ENCODE data around the gene CCBE1. TPM values are rescaled to one million over a fixed set of nuclear protein-coding genes. Genes with fewer than 3 reads are reported as not detected.
A peak's percentile ranks its signal among the peaks of the same experiment; 100 is the strongest.

The CCBE1 gene
- total RNA-seq, 4 donors from 2014 or later = 2.2 to 7.7 (median 4.1) TPM

- no peak overlapping the region for H3K27ac ChIP-seq
- no peaks in the 10 kb centered on the region for H3K9me3 ChIP-seq
- 47 to 57% methylated on average over 2 to 3 of the region's 3 CpGs for WGBS, 2 donors (ENCODE audit: low coverage in 1 of 2)
- H3K36me3 ChIP-seq = no peaks in the 10 kb centered on the region
- H3K27me3 ChIP-seq = peaks cover 9% of the 10 kb centered on the region
- H3K4me3 ChIP-seq = no peak overlapping the region
- peaks cover 0 to 16% (median 3%) of the 10 kb centered on the region in 3 donors for H3K4me1 ChIP-seq
- no peak for TF ChIP-seq POLR2A (IDR thresholded peaks at IDR 0.05)
- TF ChIP-seq POLR2AphosphoS5 (IDR thresholded peaks at IDR 0.05) = no peak
- no peak for TF ChIP-seq CTCF (IDR thresholded peaks at IDR 0.05)
- no peak for TF ChIP-seq EP300 (IDR thresholded peaks at IDR 0.05)
- no peak for ATAC-seq
Measured at GRCh38 chr18:59689756-59690155, 7.5 kb downstream of the CCBE1 start.

GRCh38 chr18:59686260-59686659 lies 11.0 kb downstream of the CCBE1 start:
- TF ChIP-seq POLR2A (IDR thresholded peaks at IDR 0.05) (no peak), EP300 (IDR thresholded peaks at IDR 0.05) (no peak), POLR2AphosphoS5 (IDR thresholded peaks at IDR 0.05) (no peak), CTCF (IDR thresholded peaks at IDR 0.05) (no peak)
- Histone ChIP-seq H3K4me3 (no peak overlapping the region), H3K27ac (peak overlapping the region in 1 of 4 donors; percentile 69), H3K4me1 (peaks cover 0 to 20% (median 3%) of the 10 kb centered on the region in 3 donors), H3K27me3 (no peaks in the 10 kb centered on the region), H3K9me3 (no peaks in the 10 kb centered on the region), H3K36me3 (no peaks in the 10 kb centered on the region)
- ATAC-seq = no peak
- WGBS, 2 donors (ENCODE audit: low coverage in 1 of 2) = 71 to 100% methylated on average over 1 of the region's 1 CpG

GRCh38 chr18:59685501-59685900 lies 11.7 kb downstream of the CCBE1 start:
- H3K36me3 ChIP-seq = no peaks in the 10 kb centered on the region
- peaks cover 0 to 20% (median 3%) of the 10 kb centered on the region in 3 donors for H3K4me1 ChIP-seq
- no peak overlapping the region for H3K4me3 ChIP-seq
- TF ChIP-seq POLR2A (IDR thresholded peaks at IDR 0.05) (no peak), CTCF (IDR thresholded peaks at IDR 0.05) (no peak), EP300 (IDR thresholded peaks at IDR 0.05) (no peak), POLR2AphosphoS5 (IDR thresholded peaks at IDR 0.05) (no peak)
- no peaks in the 10 kb centered on the region for H3K27me3 ChIP-seq
- H3K27ac ChIP-seq = peak overlapping the region in 3 of 4 donors; percentile 44 to 69 (median 53)
- 11 to 18% methylated on average over 4 of the region's 4 CpGs for WGBS, 2 donors (ENCODE audit: low coverage in 1 of 2)
- ATAC-seq = peak; percentile 67
- no peaks in the 10 kb centered on the region for H3K9me3 ChIP-seq

GRCh38 chr18:59684777-59685176 lies 12.4 kb downstream of the CCBE1 start:
- Histone ChIP-seq H3K27ac (peak overlapping the region in 3 of 4 donors; percentile 44 to 69 (median 53)), H3K4me3 (no peak overlapping the region), H3K9me3 (no peaks in the 10 kb centered on the region), H3K27me3 (no peaks in the 10 kb centered on the region), H3K36me3 (no peaks in the 10 kb centered on the region), H3K4me1 (peaks cover 0 to 20% (median 3%) of the 10 kb centered on the region in 3 donors)
- TF ChIP-seq CTCF (IDR thresholded peaks at IDR 0.05) (no peak), POLR2AphosphoS5 (IDR thresholded peaks at IDR 0.05) (no peak), POLR2A (IDR thresholded peaks at IDR 0.05) (no peak), EP300 (IDR thresholded peaks at IDR 0.05) (no peak)
- ATAC-seq = no peak
- 50 to 71% methylated on average over 1 to 2 of the region's 2 CpGs for WGBS, 2 donors (ENCODE audit: low coverage in 1 of 2)

- no peak for TF ChIP-seq POLR2AphosphoS5 (IDR thresholded peaks at IDR 0.05)
- TF ChIP-seq CTCF (IDR thresholded peaks at IDR 0.05) = no peak
- TF ChIP-seq POLR2A (IDR thresholded peaks at IDR 0.05) = no peak
- TF ChIP-seq EP300 (IDR thresholded peaks at IDR 0.05) = no peak
- H3K27ac ChIP-seq = no peak overlapping the region
- no peaks in the 10 kb centered on the region for H3K9me3 ChIP-seq
- ATAC-seq = no peak
- WGBS, 2 donors (ENCODE audit: low coverage in 1 of 2) = 44 to 58% methylated on average over 1 to 5 of the region's 6 CpGs
- H3K4me1 ChIP-seq = peaks cover 0 to 20% (median 3%) of the 10 kb centered on the region in 3 donors
- no peaks in the 10 kb centered on the region for H3K27me3 ChIP-seq
- no peak overlapping the region for H3K4me3 ChIP-seq
- no peaks in the 10 kb centered on the region for H3K36me3 ChIP-seq
Measured at GRCh38 chr18:59681521-59682004, 15.7 kb downstream of the CCBE1 start.
